ENCODE data around the gene TSPAN5. TPM values are rescaled to one million over a fixed set of nuclear protein-coding genes. Genes with fewer than 3 reads are reported as not detected.

The TSPAN5 gene
- total and polyA plus RNA-seq, 9 of the 15 experiments (the other 6 are each of a cell fraction or from before 2014, with no cell fraction given), result 0.58 to 6.6 (median 0.73) TPM

- Histone ChIP-seq H3K4me1 (replicated peaks in 1 of 2; ENCODE audit: control insufficient read depth in 2 of 2, insufficient read depth in 2 of 2, low read length in 2 of 2) (no peaks in the 10 kb centered on the region), H3K9me3 (replicated peaks; ENCODE audit: control insufficient read depth, insufficient read depth, low read depth, low read length) (no peaks in the 10 kb centered on the region), H3K9ac (ENCODE audit: insufficient read depth in 1 of 2, low read depth in 2 of 2, low read length in 2 of 2) (no peak overlapping the region), H3K79me2 (ENCODE audit: control insufficient read depth, insufficient read depth, low read length) (no peaks in the 10 kb centered on the region), H3K9me1 (ENCODE audit: control insufficient read depth, insufficient read depth, low read length) (no peaks in the 10 kb centered on the region), H3K36me3 (ENCODE audit: control insufficient read depth, insufficient read depth, low read length) (no peaks in the 10 kb centered on the region), H3K4me3 (no peak overlapping the region), H4K20me1 (replicated peaks; ENCODE audit: control insufficient read depth, insufficient read depth, low read length) (no peaks in the 10 kb centered on the region), H3K27ac (ENCODE audit: extremely low read depth, low read depth, low read length) (no peak overlapping the region), H3K4me2 (ENCODE audit: insufficient read depth, low read length) (no peak overlapping the region), H2AFZ (ENCODE audit: low read depth, low read length) (no peak overlapping the region), H3K27me3 (ENCODE audit: control insufficient read depth in 2 of 2, insufficient read depth in 2 of 2, low read length in 2 of 2) (peaks cover 0 to 4% of the 10 kb centered on the region in 2 experiments; a peak in 3 of 5 replicates)
- TF ChIP-seq OTX1 (CRISPR knock-in tag; IDR thresholded peaks at IDR 0.05) (no peak), ZMIZ1 (IDR thresholded peaks at IDR 0.05; ENCODE audit: low read depth in 2 of 2, low read length in 2 of 2) (no peak), PHF20 (IDR thresholded peaks at IDR 0.05; ENCODE audit: partially characterized antibody) (no peak), ZNF695 (CRISPR knock-in tag; IDR thresholded peaks at IDR 0.05) (no peak), AFF1 (IDR thresholded peaks at IDR 0.05; ENCODE audit: low read depth in 1 of 2, partially characterized antibody in 2 of 2) (no peak), CBX5 (IDR thresholded peaks at IDR 0.05; ENCODE audit: borderline replicate concordance, low read depth) (no peak), KAT8 (IDR thresholded peaks at IDR 0.05; ENCODE audit: low read depth) (no peak)
- no TSS peak for BruUV-seq (replicated peaks)
- CTCF ChIA-PET (ENCODE audit: low intra/inter-chr PET ratio), result no interaction called here
- POLR2A ChIA-PET, result interaction anchor here (0.6 kb wide), 1 partner anchor 9 kb away, joined by 3 read pairs; no protein-coding TSS in a partner anchor
- in situ Hi-C loops (cut with MboI), result no loop called here
- no peak for ATAC-seq
- intact Hi-C loops (cut with micrococcal nuclease), result no loop called here
- no peak for DNase-seq (ENCODE audit: extremely low read depth in 1 of 4, low spot score in 3 of 4)
- WGBS (ENCODE audit: insufficient coverage, low coverage, missing lambda C conversion rate), result 21% methylated on average over 5 of the region's 5 CpGs
- no peak for FAIRE-seq
Observed at GRCh38 chr4:98638661-98639060, 19.8 kb downstream of the TSPAN5 start.

Measured in K562 (cell line).